Suprapubic skin (tissue), 4 donors: ENCODE results near the gene RALGPS1. TPM values are rescaled to one million over a fixed set of nuclear protein-coding genes. Genes with fewer than 3 reads are reported as not detected.

Experiments
- DNase-seq, 2 donors: peaks; one replicate each; pipeline ENCODE4 v3.0.0-alpha.2; 2019; ENCODE audit warnings: low spot score in 2 of 2
- H3K27ac ChIP-seq: fragments of 200-600 bp; sonication (generic); one replicate; pipeline ENCODE4 v1.5.1; 2019
- H3K27me3 ChIP-seq: fragments of 200-600 bp; sonication (generic); one replicate; pipeline ENCODE4 v1.5.1; 2019
- H3K36me3 ChIP-seq: fragments of 200-600 bp; sonication (generic); one replicate; pipeline ENCODE4 v1.5.1; 2019
- H3K4me1 ChIP-seq: fragments of 200-600 bp; sonication (generic); one replicate; pipeline ENCODE4 v1.5.1; 2019
- H3K4me3 ChIP-seq: fragments of 200-600 bp; sonication (generic); one replicate; pipeline ENCODE4 v1.5.1; 2019; ENCODE audit warnings: mild to moderate bottlenecking
- H3K9me3 ChIP-seq: fragments of 200-600 bp; sonication (generic); one replicate; pipeline ENCODE4 v1.5.1; 2019
- EP300 ChIP-seq: sonication (generic); formaldehyde crosslinking; IDR thresholded peaks from one replicate; pipeline ENCODE4 v1.6.1; 2017; ENCODE audit warnings: antibody characterized with exemption
- POLR2A ChIP-seq, 2 donors: fragments of 450-650 bp; IDR thresholded peaks; one replicate each; pipeline ENCODE4 v1.6.1; 2017; ENCODE audit warnings: antibody characterized with exemption in 2 of 2, mild to moderate bottlenecking in 2 of 2, moderate library complexity in 2 of 2
- POLR2AphosphoS5 ChIP-seq, 3 donors: sonication (generic); formaldehyde crosslinking; IDR thresholded peaks; one replicate each; pipeline ENCODE4 v1.6.1; 2017; ENCODE audit warnings: antibody characterized with exemption in 3 of 3
- WGBS: methylation state at CpG from one replicate; pipeline ENCODE4 v1.1.5; 2018; 5-methylcytosine and 5-hydroxymethylcytosine counted together
- total RNA-seq, 4 donors: library from RNA; depleted of rRNA; stranded (reverse); fragments of >200 nt; gene quantifications; one replicate each; pipeline ENCODE4 v1.1.0, GENCODE V29; 2016
- TF ChIP-seq, protein P1 (sequence below), 2 donors: fragments of 200-600 bp in 1 of 2; fragments of 450-650 bp in 1 of 2; sonication (generic) in 1 of 2; IDR thresholded peaks; one replicate each; pipeline ENCODE4 v1.5.1; 2016 to 2019; ENCODE audit warnings: antibody characterized with exemption in 2 of 2, mild to moderate bottlenecking in 1 of 2, moderate library complexity in 1 of 2

The RALGPS1 gene
- total RNA-seq, 4 donors from 2014 or later, result 14.8 to 86.7 (median 21.4) TPM

DNA sequence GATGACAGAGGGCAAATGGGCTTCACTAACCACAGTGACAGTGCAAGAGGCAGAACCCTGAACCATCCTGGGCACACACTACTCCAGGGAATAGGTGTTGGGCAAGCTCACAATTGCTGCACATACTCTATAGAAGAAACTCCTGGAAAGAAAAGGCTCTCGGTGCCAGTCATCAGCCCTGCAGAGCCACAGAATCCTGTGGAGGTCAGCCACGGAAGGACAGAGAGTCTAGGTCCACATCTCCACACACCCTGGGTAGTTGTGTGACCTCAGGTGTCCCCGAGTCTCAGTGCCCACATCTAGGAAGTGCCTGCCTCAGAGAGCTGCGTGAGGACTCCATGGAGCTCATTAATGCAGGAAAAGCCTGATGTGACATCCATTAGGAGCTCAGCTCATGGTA lies 223.9 kb downstream of the RALGPS1 start:
- WGBS, result 83% methylated on average over 1 of the region's 4 CpGs
- peaks cover 17% of the 10 kb centered on the region for H3K4me1 ChIP-seq
- no peak for DNase-seq

DNA sequence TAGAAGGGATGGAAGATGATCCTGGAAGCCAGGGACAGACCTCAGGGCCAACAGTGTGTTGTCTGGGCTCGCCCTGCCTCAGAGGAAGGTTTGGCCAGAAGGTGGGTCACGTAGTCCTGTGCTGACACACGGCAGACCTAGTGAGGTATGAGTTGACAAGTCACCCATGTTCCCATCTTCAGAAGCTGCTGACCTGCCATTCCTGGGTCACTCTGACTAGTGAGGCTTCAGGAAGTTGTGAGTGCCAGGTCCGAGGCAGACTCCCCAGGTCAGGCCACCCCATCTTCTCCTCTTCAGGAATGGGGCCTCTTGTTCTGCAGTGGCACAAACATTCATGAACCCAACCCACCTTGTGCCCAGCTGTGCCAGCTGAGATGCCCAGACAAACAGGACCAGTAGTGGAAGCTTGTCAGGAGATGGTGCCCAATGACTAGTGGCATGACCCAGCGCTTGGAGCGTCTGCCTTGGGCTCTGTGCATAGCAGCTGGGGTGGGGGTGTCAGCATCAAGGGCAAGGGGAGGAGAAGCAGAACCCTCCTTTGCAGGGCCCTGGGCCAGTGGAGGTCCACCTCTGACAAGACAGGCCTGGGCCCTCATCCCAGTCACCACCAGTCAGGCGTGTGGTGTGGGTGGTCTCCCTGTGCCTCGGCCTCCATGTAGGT lies 224.6 kb downstream of the RALGPS1 start:
- peaks cover 9% of the 10 kb centered on the region for H3K4me1 ChIP-seq
- no peak overlapping the region for H3K27ac ChIP-seq
- no peak overlapping the region for H3K4me3 ChIP-seq
- H3K9me3 ChIP-seq, result no peaks in the 10 kb centered on the region
- no peak for TF ChIP-seq POLR2A (IDR thresholded peaks at IDR 0.05)
- TF ChIP-seq EP300, result no peak
- TF ChIP-seq, protein P1, sequence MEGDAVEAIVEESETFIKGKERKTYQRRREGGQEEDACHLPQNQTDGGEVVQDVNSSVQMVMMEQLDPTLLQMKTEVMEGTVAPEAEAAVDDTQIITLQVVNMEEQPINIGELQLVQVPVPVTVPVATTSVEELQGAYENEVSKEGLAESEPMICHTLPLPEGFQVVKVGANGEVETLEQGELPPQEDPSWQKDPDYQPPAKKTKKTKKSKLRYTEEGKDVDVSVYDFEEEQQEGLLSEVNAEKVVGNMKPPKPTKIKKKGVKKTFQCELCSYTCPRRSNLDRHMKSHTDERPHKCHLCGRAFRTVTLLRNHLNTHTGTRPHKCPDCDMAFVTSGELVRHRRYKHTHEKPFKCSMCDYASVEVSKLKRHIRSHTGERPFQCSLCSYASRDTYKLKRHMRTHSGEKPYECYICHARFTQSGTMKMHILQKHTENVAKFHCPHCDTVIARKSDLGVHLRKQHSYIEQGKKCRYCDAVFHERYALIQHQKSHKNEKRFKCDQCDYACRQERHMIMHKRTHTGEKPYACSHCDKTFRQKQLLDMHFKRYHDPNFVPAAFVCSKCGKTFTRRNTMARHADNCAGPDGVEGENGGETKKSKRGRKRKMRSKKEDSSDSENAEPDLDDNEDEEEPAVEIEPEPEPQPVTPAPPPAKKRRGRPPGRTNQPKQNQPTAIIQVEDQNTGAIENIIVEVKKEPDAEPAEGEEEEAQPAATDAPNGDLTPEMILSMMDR (IDR thresholded peaks at IDR 0.05), result no peak
- TF ChIP-seq POLR2AphosphoS5 (IDR thresholded peaks at IDR 0.05), result no peak
- H3K36me3 ChIP-seq, result no peaks in the 10 kb centered on the region
- 94% methylated on average over 2 of the region's 8 CpGs for WGBS
- no peaks in the 10 kb centered on the region for H3K27me3 ChIP-seq
- peak; percentile 61 to 63 for DNase-seq

More for the DNA sequence above, 223.9 kb downstream of the RALGPS1 start:
- H3K27me3 ChIP-seq, result no peaks in the 10 kb centered on the region
- H3K27ac ChIP-seq, result no peak overlapping the region
- no peak for TF ChIP-seq POLR2AphosphoS5 (IDR thresholded peaks at IDR 0.05)
- no peak for TF ChIP-seq EP300
- TF ChIP-seq, protein P1 (IDR thresholded peaks at IDR 0.05), result no peak
- no peak for TF ChIP-seq POLR2A (IDR thresholded peaks at IDR 0.05)
- H3K36me3 ChIP-seq, result no peaks in the 10 kb centered on the region
- H3K4me3 ChIP-seq, result no peak overlapping the region
- no peaks in the 10 kb centered on the region for H3K9me3 ChIP-seq

DNA sequence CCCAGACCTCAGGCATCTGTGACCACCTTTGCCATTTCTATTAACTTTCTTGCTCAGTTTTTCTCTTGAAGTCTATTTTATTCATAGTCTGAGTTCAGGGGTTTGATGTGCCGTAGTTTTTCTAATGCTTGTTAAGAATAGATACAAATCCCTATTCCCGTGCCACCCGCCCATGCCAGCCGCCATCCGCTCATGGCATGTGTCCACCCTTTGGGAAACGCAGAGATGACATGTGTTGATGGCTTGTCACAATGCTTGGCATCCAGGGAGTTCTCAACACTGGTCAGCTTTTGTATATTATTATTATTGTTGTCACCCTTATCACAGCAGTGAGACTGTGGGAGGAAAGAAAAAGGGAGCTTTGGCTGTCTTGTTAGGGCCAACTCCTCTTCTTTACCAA lies 225.2 kb downstream of the RALGPS1 start:
- Histone ChIP-seq H3K36me3 (no peaks in the 10 kb centered on the region), H3K27ac (no peak overlapping the region), H3K27me3 (no peaks in the 10 kb centered on the region), H3K9me3 (no peaks in the 10 kb centered on the region), H3K4me3 (no peak overlapping the region), H3K4me1 (peaks cover 5% of the 10 kb centered on the region)
- 95% methylated on average over 6 of the region's 6 CpGs for WGBS
- TF ChIP-seq, protein P1 (IDR thresholded peaks at IDR 0.05), result no peak
- TF ChIP-seq EP300 (no peak), POLR2A (IDR thresholded peaks at IDR 0.05) (no peak), POLR2AphosphoS5 (IDR thresholded peaks at IDR 0.05) (no peak)
- peak in 1 of 2 donors; percentile 18 for DNase-seq

DNA sequence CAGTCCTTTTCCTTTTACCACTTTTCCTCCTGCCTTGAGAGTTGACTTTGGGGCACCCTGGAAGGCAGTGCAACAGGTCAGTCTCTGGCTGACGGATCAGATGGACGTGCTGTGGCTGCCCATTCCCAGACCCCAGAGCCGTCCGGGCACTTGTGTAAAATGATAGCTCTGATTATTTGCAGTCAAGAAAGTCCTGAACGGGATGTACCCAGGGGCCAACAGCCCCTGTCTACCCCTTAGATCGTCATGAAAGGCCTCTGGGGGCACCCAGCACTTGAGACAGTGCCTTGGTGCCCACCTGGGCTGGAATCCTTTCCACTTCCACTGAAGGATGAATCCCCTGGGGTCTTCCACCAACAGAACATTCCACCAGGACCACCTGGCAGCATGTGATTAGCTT lies 225.6 kb downstream of the RALGPS1 start:
- no peaks in the 10 kb centered on the region for H3K36me3 ChIP-seq
- H3K4me1 ChIP-seq, result peaks cover 1% of the 10 kb centered on the region
- H3K4me3 ChIP-seq, result no peak overlapping the region
- WGBS, result 97% methylated on average over 6 of the region's 6 CpGs
- no peaks in the 10 kb centered on the region for H3K27me3 ChIP-seq
- DNase-seq, result no peak
- H3K9me3 ChIP-seq, result no peaks in the 10 kb centered on the region
- TF ChIP-seq, protein P1 (IDR thresholded peaks at IDR 0.05), result no peak
- TF ChIP-seq POLR2A (IDR thresholded peaks at IDR 0.05), result no peak
- TF ChIP-seq POLR2AphosphoS5 (IDR thresholded peaks at IDR 0.05), result no peak
- no peak for TF ChIP-seq EP300
- no peak overlapping the region for H3K27ac ChIP-seq

DNA sequence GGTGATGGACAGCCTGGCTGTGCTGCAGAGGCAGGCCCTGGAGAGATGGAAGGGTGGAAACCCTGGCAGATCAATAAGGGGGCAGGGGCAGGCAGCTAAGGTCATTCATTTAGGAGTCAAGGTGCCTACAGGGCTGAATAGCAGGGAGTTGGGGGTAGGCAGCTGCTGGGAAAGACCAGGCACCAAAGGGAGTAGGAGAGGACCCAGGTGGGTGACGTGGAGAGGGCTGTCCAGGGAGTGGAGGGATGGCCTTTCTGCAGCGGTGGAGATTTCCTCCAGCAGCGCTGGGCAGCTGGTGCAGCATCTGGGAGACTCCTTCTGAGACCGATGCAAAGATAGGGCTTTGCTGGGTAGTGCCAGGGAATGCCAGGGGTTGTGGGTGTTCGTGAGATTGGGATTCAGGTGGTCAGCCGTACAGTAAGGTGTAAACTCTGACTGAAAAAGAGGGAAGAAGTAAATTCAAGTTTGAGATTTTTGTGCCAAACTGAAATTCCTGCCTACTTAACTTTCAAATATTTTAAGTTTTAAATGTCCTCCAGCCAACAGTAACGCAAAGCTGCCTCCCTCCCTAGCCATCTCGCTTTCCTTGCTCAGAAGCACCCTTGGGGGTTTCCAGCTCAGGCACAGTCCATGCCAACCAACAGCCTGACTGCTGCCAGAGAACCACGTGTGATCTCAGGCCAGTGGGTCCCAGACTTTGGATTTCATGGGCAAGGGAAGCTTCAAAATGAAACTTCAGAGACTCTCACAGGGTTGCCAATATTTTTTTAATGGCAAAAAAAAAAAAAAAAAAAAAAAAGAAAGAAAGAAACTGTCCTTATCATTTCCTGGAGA lies 226.5 kb downstream of the RALGPS1 start:
- Histone ChIP-seq H3K27me3 (no peaks in the 10 kb centered on the region), H3K9me3 (no peaks in the 10 kb centered on the region), H3K36me3 (no peaks in the 10 kb centered on the region), H3K4me1 (no peaks in the 10 kb centered on the region), H3K4me3 (no peak overlapping the region), H3K27ac (no peak overlapping the region)
- DNase-seq, result peak in 1 of 2 donors; percentile 29
- 52% methylated on average over 9 of the region's 9 CpGs for WGBS
- TF ChIP-seq, protein P1 (IDR thresholded peaks at IDR 0.05), result no peak
- TF ChIP-seq POLR2A (IDR thresholded peaks at IDR 0.05) (no peak), POLR2AphosphoS5 (IDR thresholded peaks at IDR 0.05) (no peak), EP300 (no peak)
